GM12878 (cell line): ENCODE data around the gene CLASP1. TPM values are rescaled to one million over a fixed set of nuclear protein-coding genes. Genes with fewer than 3 reads are reported as not detected.

ENCODE experiments used
- ATAC-seq: fragments of 200-7000 bp; cut with Tn5 transposase; 3 replicates; pipeline ENCODE4 v1.9.1; 2020; ENCODE audit warnings: mild to moderate bottlenecking, moderate library complexity
- BruUV-seq: library from RNA; stranded (reverse); fragments of 400-500 nt; replicated peaks from 2 replicates; lab custom pipeline; 2021; lab: Mats Ljungman, UMichigan
- CTCF ChIA-PET: fragments of 300-600 bp; sonication (Branson Sonifier 250); formaldehyde crosslinking; extraction: SDS; loops from one replicate; lab custom pipeline; 2021; ENCODE audit warnings: inconsistent platforms; lab: Yijun Ruan, JAX
- POLR2A ChIA-PET: fragments of 350-600 bp; formaldehyde crosslinking; extraction: SDS; loops from one replicate; lab custom pipeline; 2021; ENCODE audit warnings: inconsistent platforms; lab: Charles Lee
- RAD21 ChIA-PET: fragments of 300-600 bp; sonication (Branson Sonifier 250); formaldehyde crosslinking; loops from one replicate; lab custom pipeline; 2023; ENCODE audit warnings: antibody characterized with exemption; ENCODE audit not compliant: unreplicated experiment; lab: Charles Lee
- SMC1A ChIA-PET: fragments of 300-600 bp; sonication (Branson Sonifier 250); formaldehyde crosslinking; loops from one replicate; lab custom pipeline; 2023; ENCODE audit not compliant: unreplicated experiment, uncharacterized antibody; lab: Charles Lee
- DNase-seq: peaks from one replicate; pipeline ENCODE4 v3.0.0-alpha.2; 2011; ENCODE audit warnings: low read depth, low spot score
- FAIRE-seq: peaks from 3 replicates; lab custom pipeline; 2011; peaks lifted over from hg19 to GRCh38; lab: Jason Lieb, UNC
- H2AFZ ChIP-seq: 2 replicates; pipeline ENCODE4 v1.6.0; 2011; ENCODE audit warnings: low read depth, low read length, control low read depth; ENCODE audit not compliant: control insufficient read depth
- H3K27ac ChIP-seq: 2 replicates; pipeline ENCODE4 v1.5.1; 2011; ENCODE audit warnings: control low read depth; ENCODE audit not compliant: control insufficient read depth, insufficient read depth
- H3K27me3 ChIP-seq, 2 experiments: replicated peaks in 1 of 2; 2 replicates each; pipeline versions ENCODE4 v1.6.0 to v1.6.1; 2011; ENCODE audit warnings: low read length in 1 of 2; ENCODE audit not compliant: control insufficient read depth in 2 of 2, insufficient read depth in 2 of 2
- H3K36me3 ChIP-seq, 2 experiments: 2 replicates each; pipeline ENCODE4 v1.5.1; 2011; ENCODE audit warnings: low read length in 1 of 2; ENCODE audit not compliant: control insufficient read depth in 2 of 2, insufficient read depth in 2 of 2
- H3K4me1 ChIP-seq: 2 replicates; pipeline ENCODE4 v1.6.1; 2011; ENCODE audit warnings: mild to moderate bottlenecking, low read length, moderate library complexity, mixed read lengths; ENCODE audit not compliant: control insufficient read depth, insufficient read depth
- H3K4me2 ChIP-seq: 2 replicates; pipeline ENCODE4 v1.6.0; 2011; ENCODE audit warnings: control low read depth; ENCODE audit not compliant: control insufficient read depth, insufficient read depth
- H3K4me3 ChIP-seq: fragments of 200-600 bp; sonication (generic); 2 replicates; pipeline ENCODE4 v1.5.1; 2016
- H3K79me2 ChIP-seq: 2 replicates; pipeline ENCODE4 v1.6.0; 2011; ENCODE audit warnings: low read length; ENCODE audit not compliant: control insufficient read depth, insufficient read depth
- H3K9ac ChIP-seq: 2 replicates; pipeline ENCODE4 v1.8.0; 2011; ENCODE audit warnings: low read length, control low read depth, mixed read lengths; ENCODE audit not compliant: control insufficient read depth, insufficient read depth
- H3K9me3 ChIP-seq: replicated peaks from 3 replicates; pipeline ENCODE4 v1.5.1; 2011; ENCODE audit warnings: mild to moderate bottlenecking, low read length; ENCODE audit not compliant: control insufficient read depth, insufficient read depth
- H4K20me1 ChIP-seq: 2 replicates; pipeline ENCODE4 v1.6.0; 2011; ENCODE audit not compliant: control insufficient read depth, insufficient read depth
- BCLAF1 ChIP-seq: fragments of 450-650 bp; IDR thresholded peaks from 2 replicates; pipeline ENCODE4 v1.6.1; 2017; ENCODE audit warnings: antibody characterized with exemption, mild to moderate bottlenecking, moderate library complexity
- FOXM1 ChIP-seq: IDR thresholded peaks from 2 replicates; pipeline ENCODE4 v1.6.1; 2012; ENCODE audit warnings: low read depth, mild to moderate bottlenecking, inconsistent platforms, low read length, moderate library complexity
- IKZF1 ChIP-seq: fragments of 450-650 bp; conservative IDR thresholded peaks from 2 replicates; pipeline ENCODE4 v1.6.1; 2017; ENCODE audit warnings: antibody characterized with exemption, mild to moderate bottlenecking
- SIN3A ChIP-seq: IDR thresholded peaks from 2 replicates; pipeline ENCODE4 v1.6.1; 2012; ENCODE audit warnings: low read depth, low read length, improper control_type of control experiment
- WGBS: methylation state at CpG from one replicate; pipeline ENCODE4 v1.1.6; 2016; ENCODE audit warnings: low lambda C conversion rate; ENCODE audit not compliant: insufficient replicate concordance, insufficient coverage; ENCODE audit errors: missing lambda C conversion rate; 5-methylcytosine and 5-hydroxymethylcytosine counted together
- in situ Hi-C: fragments of 300-500 bp; cut with MboI; formaldehyde crosslinking; loops from 9 replicates; pipeline ENCODE4 v1.14.3; 2018; ENCODE audit warnings: mixed read lengths
- intact Hi-C: fragments of 100-400 bp; cut with micrococcal nuclease; formaldehyde crosslinking; loops from one replicate; pipeline ENCODE4 v1.14.2; 2022; ENCODE audit not compliant: unreplicated experiment
- polyA plus RNA-seq, 11 experiments: library from polyadenylated mRNA; depleted of rRNA in 4 of 11; unstranded in 6 of 11; stranded (reverse) in 5 of 11; fragments of >200 nt; fragmentation: Nextera tagmentation in 4 of 11; fragmentation: Illumina TruSeq in 1 of 11; extraction: Ambion mirVana in 4 of 11; extraction: Trizol in 1 of 11; gene quantifications; 1 replicate in 1 of 11; 2 replicates in 10 of 11; pipeline versions ENCODE4 v1.2.1 to v1.2.3, GENCODE V29; 2011 to 2016; ENCODE audit warnings: inconsistent platforms in 2 of 11, missing spikeins in 2 of 11, low read depth in 1 of 11
- total RNA-seq, 4 experiments: library from RNA; depleted of rRNA in 3 of 4; stranded (reverse); fragments of >200 nt in 3 of 4; fragmentation: Illumina TruSeq in 1 of 4; extraction: Trizol in 1 of 4; gene quantifications; 2 replicates each; pipeline versions ENCODE4 v1.2.1 to v1.2.3, GENCODE V29; 2013 to 2021

The CLASP1 gene
- total and polyA plus RNA-seq, 10 of the 15 experiments (the other 5 are each of a cell fraction or from before 2014, with no cell fraction given) = 1.4 to 62.4 (median 32.9) TPM

GRCh38 chr2:121505005-121505404 is 144.3 kb downstream of the CLASP1 start:
- H3K4me2 ChIP-seq = no peak overlapping the region

More at GRCh38 chr2:121505005-121505404, 144.3 kb downstream of the CLASP1 start:
- intact Hi-C loops (no loop called here), in situ Hi-C loops (no loop called here)
- TF ChIP-seq SIN3A = no peak
- TF ChIP-seq IKZF1 = no peak
- TF ChIP-seq FOXM1 = no peak
- TF ChIP-seq BCLAF1 = no peak
- no peaks in the 10 kb centered on the region for H3K9me3 ChIP-seq
- no peak overlapping the region for H3K9ac ChIP-seq
- CTCF ChIA-PET = no interaction called here
- ATAC-seq (no peak), FAIRE-seq (no peak), DNase-seq (no peak)
- RAD21 ChIA-PET = no interaction called here
- H3K79me2 ChIP-seq = peaks cover 8% of the 10 kb centered on the region
- POLR2A ChIA-PET = interaction anchor here (1.6 kb wide), 1 partner anchor 23 kb away, joined by 4 read pairs; no protein-coding TSS in a partner anchor
- no TSS peak for BruUV-seq
- whole genome bisulfite sequencing = 76% methylated on average over 3 of the region's 3 CpGs
- H2AFZ ChIP-seq = no peak overlapping the region
- peaks cover 7 to 24% of the 10 kb centered on the region in 2 experiments for H3K36me3 ChIP-seq
- SMC1A ChIA-PET = interaction anchor here (0.6 to 1.3 kb wide), 3 partner anchors 11 to 27 kb away, joined by 3 read pairs; no protein-coding TSS in a partner anchor
- no peaks in the 10 kb centered on the region for H3K27me3 ChIP-seq
- no peaks in the 10 kb centered on the region for H4K20me1 ChIP-seq
- H3K27ac ChIP-seq = no peak overlapping the region
- H3K4me1 ChIP-seq = no peaks in the 10 kb centered on the region
- H3K4me3 ChIP-seq = no peak overlapping the region
